ENCODE measurements around the gene GLB1L.
A peak's percentile ranks its signal among the peaks of the same experiment; 100 is the strongest.

Gene GLB1L

DNA sequence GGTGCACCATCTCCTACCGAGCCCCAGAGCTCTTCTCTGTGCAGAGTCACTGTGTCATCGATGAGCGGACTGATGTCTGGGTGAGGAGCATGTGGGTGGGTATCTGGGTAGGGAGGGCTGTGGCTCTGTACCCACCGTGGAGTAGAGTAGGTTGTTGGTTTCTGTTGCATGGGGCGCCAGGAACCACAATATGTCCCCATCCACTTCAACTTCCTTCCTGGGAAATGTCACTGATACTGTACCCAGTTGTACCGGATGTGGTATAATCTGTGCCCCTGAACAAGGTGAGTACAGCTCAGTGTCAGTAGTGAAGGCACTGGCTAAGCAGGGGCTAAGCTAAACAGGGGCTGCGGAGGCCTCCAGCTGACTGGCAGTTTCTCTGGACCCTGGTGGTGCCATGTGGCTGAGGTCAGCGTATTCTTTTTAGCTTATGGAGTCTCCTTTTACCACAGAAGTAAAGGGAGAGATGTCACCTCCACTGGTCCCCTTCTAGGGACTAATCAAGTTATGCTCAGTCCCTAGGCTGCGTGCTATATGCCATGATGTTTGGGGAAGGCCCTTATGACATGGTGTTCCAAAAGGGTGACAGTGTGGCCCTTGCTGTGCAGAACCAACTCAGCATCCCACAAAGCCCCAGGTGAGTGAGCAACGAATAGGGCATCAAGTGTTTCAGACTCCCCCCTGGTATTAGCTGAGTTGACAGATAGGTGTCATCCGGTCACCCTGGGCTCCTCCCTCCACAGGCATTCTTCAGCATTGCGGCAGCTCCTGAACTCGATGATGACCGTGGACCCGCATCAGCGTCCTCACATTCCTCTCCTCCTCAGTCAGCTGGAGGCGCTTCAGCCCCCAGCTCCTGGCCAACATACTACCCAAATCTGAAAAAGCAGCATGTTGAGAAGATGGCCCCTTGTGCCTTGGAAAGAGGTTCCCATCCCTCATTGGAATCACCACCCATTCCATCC lies 2.7 kb upstream of the GLB1L start:
- Histone ChIP-seq H3K27me3 (ENCODE audit: control insufficient read depth, insufficient read depth, low read length) (no peaks in the 10 kb centered on the region), H3K27ac (ENCODE audit: low read depth, low read length) (no peak overlapping the region), H3K9ac (ENCODE audit: low read length) (no peak overlapping the region), H3K4me1 (ENCODE audit: control insufficient read depth, insufficient read depth, low read length) (peaks cover 33% of the 10 kb centered on the region), H3K4me3 (ENCODE audit: low read length) (peak overlapping the region; percentile 16), H3K36me3 (ENCODE audit: control insufficient read depth, insufficient read depth, low read length) (peaks cover 12% of the 10 kb centered on the region)

GRCh38 chr2:219246559-219246958 lies 1.3 kb upstream of the GLB1L start:
- peaks cover 28% of the 10 kb centered on the region for H3K4me1 ChIP-seq (ENCODE audit: control insufficient read depth, insufficient read depth, low read length)
- no peak overlapping the region for H3K9ac ChIP-seq (ENCODE audit: low read length)
- H3K27ac ChIP-seq (ENCODE audit: low read depth, low read length): no peak overlapping the region

GRCh38 chr2:219245899-219246230 lies 621 bp upstream of the GLB1L start:
- H3K27ac ChIP-seq (ENCODE audit: low read depth, low read length): peak overlapping the region; percentile 94
- peak overlapping the region; percentile 85 for H3K4me3 ChIP-seq (ENCODE audit: low read length)
- no peaks in the 10 kb centered on the region for H3K27me3 ChIP-seq (ENCODE audit: control insufficient read depth, insufficient read depth, low read length)
- peak overlapping the region; percentile 92 for H3K9ac ChIP-seq (ENCODE audit: low read length)
- peaks cover 28% of the 10 kb centered on the region for H3K4me1 ChIP-seq (ENCODE audit: control insufficient read depth, insufficient read depth, low read length)
- peaks cover 6% of the 10 kb centered on the region for H3K36me3 ChIP-seq (ENCODE audit: control insufficient read depth, insufficient read depth, low read length)

More at GRCh38 chr2:219246559-219246958, 1.3 kb upstream of the GLB1L start:
- peaks cover 12% of the 10 kb centered on the region for H3K36me3 ChIP-seq (ENCODE audit: control insufficient read depth, insufficient read depth, low read length)
- no peak overlapping the region for H3K4me3 ChIP-seq (ENCODE audit: low read length)
- H3K27me3 ChIP-seq (ENCODE audit: control insufficient read depth, insufficient read depth, low read length): no peaks in the 10 kb centered on the region

DNA sequence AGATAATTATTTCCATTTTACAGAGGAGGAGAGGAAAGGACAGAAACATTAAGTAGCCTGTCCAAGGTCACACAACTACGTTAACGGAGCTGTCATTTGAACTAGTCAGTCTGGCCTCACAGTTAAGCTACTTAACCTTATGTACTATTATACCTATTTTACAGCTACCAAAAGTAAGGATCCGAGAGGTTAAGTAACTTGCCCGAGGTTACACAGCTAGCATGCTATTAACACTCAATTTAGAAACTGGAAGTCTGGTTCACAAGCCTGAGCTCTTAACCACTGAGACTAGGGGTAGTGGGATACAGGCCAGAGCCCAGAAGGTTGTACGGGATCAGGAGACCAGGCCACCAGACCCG lies 476 bp downstream of the GLB1L start:
- Histone ChIP-seq H3K27ac (ENCODE audit: low read depth, low read length) (peak overlapping the region; percentile 94), H3K9ac (ENCODE audit: low read length) (peak overlapping the region; percentile 68), H3K36me3 (ENCODE audit: control insufficient read depth, insufficient read depth, low read length) (no peaks in the 10 kb centered on the region), H3K27me3 (ENCODE audit: control insufficient read depth, insufficient read depth, low read length) (no peaks in the 10 kb centered on the region), H3K4me3 (ENCODE audit: low read length) (peak overlapping the region; percentile 85), H3K4me1 (ENCODE audit: control insufficient read depth, insufficient read depth, low read length) (peaks cover 19% of the 10 kb centered on the region)

DNA sequence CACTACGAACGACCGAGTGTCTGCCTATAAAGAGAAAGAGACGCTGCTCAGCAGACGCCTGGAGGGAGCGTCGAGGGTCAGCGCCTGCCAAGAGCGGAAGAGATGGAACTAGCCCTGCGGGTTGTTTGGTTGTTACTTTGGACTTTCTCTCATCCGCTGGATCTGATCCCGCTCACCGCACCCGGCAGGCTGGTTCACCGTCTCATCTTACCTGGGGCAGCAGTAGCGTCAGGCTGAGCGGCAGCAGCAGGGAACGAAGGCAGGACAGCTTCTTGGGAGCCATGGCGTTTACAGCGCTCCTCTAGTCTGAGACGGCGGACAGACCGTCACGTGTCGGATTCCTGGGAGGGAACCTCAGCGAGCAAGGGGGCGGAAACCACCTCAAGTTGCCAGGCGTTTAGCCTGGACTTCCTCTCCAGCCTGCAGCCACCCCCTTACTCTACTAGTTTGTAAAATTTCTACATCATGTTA lies 1.9 kb downstream of the GLB1L start:
- H3K4me1 ChIP-seq (ENCODE audit: control insufficient read depth, insufficient read depth, low read length): peaks cover 10% of the 10 kb centered on the region
- no peak overlapping the region for H3K9ac ChIP-seq (ENCODE audit: low read length)
- H3K27ac ChIP-seq (ENCODE audit: low read depth, low read length): peak overlapping the region; percentile 3
- H3K27me3 ChIP-seq (ENCODE audit: control insufficient read depth, insufficient read depth, low read length): no peaks in the 10 kb centered on the region
- H3K4me3 ChIP-seq (ENCODE audit: low read length): peak overlapping the region; percentile 57
- H3K36me3 ChIP-seq (ENCODE audit: control insufficient read depth, insufficient read depth, low read length): peaks cover under 1% of the 10 kb centered on the region

GRCh38 chr2:219234331-219234730 lies 10.9 kb downstream of the GLB1L start:
- no peak overlapping the region for H3K4me3 ChIP-seq (ENCODE audit: low read length)
- no peak overlapping the region for H3K9ac ChIP-seq (ENCODE audit: low read length)
- H3K27me3 ChIP-seq (ENCODE audit: control insufficient read depth, insufficient read depth, low read length): no peaks in the 10 kb centered on the region
- no peak overlapping the region for H3K27ac ChIP-seq (ENCODE audit: low read depth, low read length)
- H3K36me3 ChIP-seq (ENCODE audit: control insufficient read depth, insufficient read depth, low read length): peaks cover 52% of the 10 kb centered on the region
- peaks cover 6% of the 10 kb centered on the region for H3K4me1 ChIP-seq (ENCODE audit: control insufficient read depth, insufficient read depth, low read length)

- Histone ChIP-seq H3K4me1 (ENCODE audit: control insufficient read depth, insufficient read depth, low read length) (peaks cover 16% of the 10 kb centered on the region), H3K9ac (ENCODE audit: low read length) (peak overlapping the region; percentile 91), H3K27ac (ENCODE audit: low read depth, low read length) (peak overlapping the region; percentile 94), H3K4me3 (ENCODE audit: low read length) (peak overlapping the region; percentile 96), H3K36me3 (ENCODE audit: control insufficient read depth, insufficient read depth, low read length) (peaks cover 33% of the 10 kb centered on the region), H3K27me3 (ENCODE audit: control insufficient read depth, insufficient read depth, low read length) (no peaks in the 10 kb centered on the region)
Measured at GRCh38 chr2:219230059-219230540, 15.1 kb downstream of the GLB1L start.

DNA sequence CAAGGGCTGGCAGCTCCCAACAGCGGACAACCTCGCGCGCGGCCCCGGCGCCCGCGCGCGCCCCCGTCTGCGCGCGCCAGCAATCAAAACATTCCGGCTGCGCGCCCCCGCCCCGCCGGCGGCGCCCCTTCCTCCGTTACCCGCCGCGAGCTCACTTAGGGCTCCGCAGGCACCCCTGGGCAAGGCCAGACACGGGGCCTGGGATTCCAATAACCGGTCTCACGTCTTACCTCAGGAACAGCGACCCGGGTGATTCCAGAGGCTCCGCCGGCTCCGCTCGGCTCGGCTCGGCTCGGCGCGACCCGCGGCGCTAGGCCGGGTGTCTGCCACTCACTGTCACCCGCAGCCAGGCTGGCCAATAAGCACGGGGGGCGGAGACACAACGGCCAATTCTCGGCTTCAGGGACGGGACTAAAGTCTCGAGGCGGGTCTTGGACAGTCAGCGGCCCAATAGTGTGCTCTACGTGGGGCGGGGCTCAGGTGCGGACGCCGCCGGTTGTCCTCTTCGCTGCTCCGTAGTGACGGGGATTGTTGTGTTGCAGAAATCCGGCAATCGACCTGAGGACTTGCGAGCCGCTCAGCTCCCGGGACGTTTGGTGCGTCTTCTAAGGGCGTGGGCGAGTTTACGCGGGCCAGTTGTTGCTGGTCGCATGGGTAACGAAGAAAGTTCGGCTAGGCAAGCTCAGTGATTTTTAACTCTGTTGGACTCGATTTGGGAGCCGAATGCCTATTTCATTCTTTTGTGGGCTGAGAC lies 15.8 kb downstream of the GLB1L start, which contains the start of the genes ANKZF1 and ATG9A:
TSS of gene ANKZF1 (plus strand) at position 502 of the 754 bp plus-strand sequence. CDS start 452 bp downstream, outside the sequence.
TSS of gene ATG9A (minus strand) at position 332 of the 754 bp plus-strand sequence. CDS start 1,612 bp downstream, outside the sequence.
- peak within 1 kb of the TSS; percentile 96 for H3K4me3 ChIP-seq (ENCODE audit: low read length)
- H3K27me3 ChIP-seq (ENCODE audit: control insufficient read depth, insufficient read depth, low read length): no peaks in the 10 kb centered on the region
- H3K36me3 ChIP-seq (ENCODE audit: control insufficient read depth, insufficient read depth, low read length): peaks cover 35% of the 10 kb centered on the region
- peaks cover 16% of the 10 kb centered on the region for H3K4me1 ChIP-seq (ENCODE audit: control insufficient read depth, insufficient read depth, low read length)
- peak within 1 kb of the TSS; percentile 94 for H3K27ac ChIP-seq (ENCODE audit: low read depth, low read length)
- H3K9ac ChIP-seq (ENCODE audit: low read length): peak within 1 kb of the TSS; percentile 98

- peaks cover 36% of the 10 kb centered on the region for H3K36me3 ChIP-seq (ENCODE audit: control insufficient read depth, insufficient read depth, low read length)
Measured at GRCh38 chr2:219228911-219229304, 16.3 kb downstream of the GLB1L start.

GRCh38 chr2:219228041-219228910 lies 17.0 kb downstream of the GLB1L start:
- H3K4me1 ChIP-seq (ENCODE audit: control insufficient read depth, insufficient read depth, low read length): peaks cover 16% of the 10 kb centered on the region
- H3K27ac ChIP-seq (ENCODE audit: low read depth, low read length): peak overlapping the region; percentile 94
- H3K27me3 ChIP-seq (ENCODE audit: control insufficient read depth, insufficient read depth, low read length): no peaks in the 10 kb centered on the region
- peak overlapping the region; percentile 90 for H3K4me3 ChIP-seq (ENCODE audit: low read length)
- H3K36me3 ChIP-seq (ENCODE audit: control insufficient read depth, insufficient read depth, low read length): peaks cover 37% of the 10 kb centered on the region
- H3K9ac ChIP-seq (ENCODE audit: low read length): peak overlapping the region; percentile 98

More at GRCh38 chr2:219228911-219229304, 16.3 kb downstream of the GLB1L start:
- peak overlapping the region; percentile 98 for H3K9ac ChIP-seq (ENCODE audit: low read length)
- peak overlapping the region; percentile 94 for H3K27ac ChIP-seq (ENCODE audit: low read depth, low read length)
- H3K4me1 ChIP-seq (ENCODE audit: control insufficient read depth, insufficient read depth, low read length): peaks cover 16% of the 10 kb centered on the region
- peak overlapping the region; percentile 90 for H3K4me3 ChIP-seq (ENCODE audit: low read length)
- H3K27me3 ChIP-seq (ENCODE audit: control insufficient read depth, insufficient read depth, low read length): no peaks in the 10 kb centered on the region

GRCh38 chr2:219225350-219225749 lies 19.9 kb downstream of the GLB1L start:
- H3K9ac ChIP-seq (ENCODE audit: low read length): no peak overlapping the region
- no peak overlapping the region for H3K27ac ChIP-seq (ENCODE audit: low read depth, low read length)
- peaks cover 12% of the 10 kb centered on the region for H3K4me1 ChIP-seq (ENCODE audit: control insufficient read depth, insufficient read depth, low read length)
- peaks cover 46% of the 10 kb centered on the region for H3K36me3 ChIP-seq (ENCODE audit: control insufficient read depth, insufficient read depth, low read length)
- no peaks in the 10 kb centered on the region for H3K27me3 ChIP-seq (ENCODE audit: control insufficient read depth, insufficient read depth, low read length)
- H3K4me3 ChIP-seq (ENCODE audit: low read length): no peak overlapping the region

Data from rectal smooth muscle tissue (tissue), 1 donor.